HG02870 (cell line): ENCODE data around the gene CUBN.

Experiments
- ATAC-seq: cut with Tn5 transposase; IDR thresholded peaks from one replicate; pipeline ENCODE4 v1.9.1; 2021; ENCODE audit warnings: mild to moderate bottlenecking, moderate library complexity; ENCODE audit not compliant: unreplicated experiment

CUBN gene

DNA sequence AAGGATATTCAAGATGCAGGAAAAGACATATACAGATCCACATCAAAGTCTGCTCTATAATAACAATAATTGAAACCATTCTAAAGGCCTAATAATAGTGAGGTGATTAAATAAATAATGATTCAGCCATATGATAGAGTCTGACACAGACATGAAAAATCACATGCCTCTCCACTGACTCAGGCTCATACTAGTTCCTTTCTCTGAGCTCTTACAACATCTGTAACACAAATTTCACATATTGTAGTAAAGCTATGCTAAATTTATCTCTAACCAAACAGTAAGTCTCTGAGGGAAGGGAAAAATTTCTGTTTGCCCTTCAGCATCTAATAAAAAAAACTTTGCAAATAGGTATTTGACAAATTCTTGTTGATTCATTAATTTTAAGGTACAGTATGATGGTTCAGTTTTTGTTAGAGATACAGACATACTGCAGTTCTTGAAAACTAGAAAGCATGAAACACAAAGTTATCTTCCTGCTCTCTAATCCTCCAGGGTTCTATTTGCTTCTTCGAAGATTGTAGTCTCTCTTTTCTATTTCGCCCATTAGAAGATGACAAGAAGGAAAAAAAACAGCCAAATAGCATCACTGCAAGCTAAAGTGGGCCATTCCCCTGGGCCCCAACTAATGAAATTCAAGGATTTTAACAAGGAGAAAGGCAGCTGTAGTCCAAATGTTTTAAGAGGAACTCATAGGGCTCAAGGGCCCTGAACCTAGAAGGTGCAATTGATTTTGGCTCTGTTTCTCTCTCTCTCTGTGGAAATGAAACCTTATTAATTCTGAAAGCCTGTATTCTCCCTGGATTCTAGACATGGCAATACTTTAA lies 53.9 kb downstream of the CUBN start:
- ATAC-seq = no peak

DNA sequence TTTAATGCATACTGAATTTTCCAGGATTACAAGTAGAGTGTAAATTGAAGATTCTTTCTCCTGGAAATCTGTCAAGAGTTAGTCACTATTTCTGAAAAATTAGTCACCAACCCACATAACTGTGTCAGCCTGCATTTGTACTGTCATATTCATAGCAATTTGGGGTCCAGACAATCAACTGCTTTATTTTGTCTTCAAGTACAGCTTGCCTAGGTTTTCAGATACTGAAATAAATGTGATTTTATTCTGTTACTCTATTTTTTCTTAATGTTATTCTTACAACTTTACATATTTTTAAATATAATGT lies 55.1 kb downstream of the CUBN start:
- ATAC-seq = no peak

DNA sequence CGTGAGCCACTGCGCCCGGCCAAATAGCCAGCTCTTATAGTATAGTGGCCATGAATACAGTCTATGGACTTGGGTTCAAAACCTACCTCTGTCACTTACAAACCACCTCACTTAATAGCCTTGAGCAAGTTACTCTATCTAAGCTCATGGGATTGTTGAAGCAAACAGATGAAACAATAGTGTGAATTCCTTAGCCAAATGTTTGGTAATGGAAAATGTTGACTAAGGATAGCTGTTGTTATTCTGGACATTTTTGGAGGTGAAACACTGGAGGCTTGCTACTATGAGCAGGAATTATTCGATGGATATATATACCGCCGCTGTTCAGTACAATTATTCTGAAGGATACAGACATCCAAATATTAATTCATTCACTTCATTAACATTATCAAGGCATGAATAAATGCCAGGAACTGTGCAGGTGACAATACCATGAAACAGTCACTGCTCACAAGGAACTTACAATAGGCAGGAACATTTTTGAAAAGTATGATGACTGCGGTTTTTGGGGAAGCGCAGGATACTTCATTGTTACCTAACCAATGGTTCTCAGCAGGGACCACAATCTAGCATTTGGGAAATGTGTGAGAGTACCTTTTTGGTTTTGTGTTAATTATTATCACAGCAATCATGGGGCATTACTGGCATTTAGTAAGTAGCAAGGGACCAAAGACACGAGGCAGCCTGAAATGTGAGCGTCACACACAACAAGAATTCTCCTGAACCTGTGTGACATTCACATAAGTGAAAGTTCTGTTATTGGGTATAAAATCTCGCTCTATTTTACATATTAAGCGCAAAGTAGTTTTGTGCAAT lies 55.7 kb downstream of the CUBN start:
- no peak for ATAC-seq

DNA sequence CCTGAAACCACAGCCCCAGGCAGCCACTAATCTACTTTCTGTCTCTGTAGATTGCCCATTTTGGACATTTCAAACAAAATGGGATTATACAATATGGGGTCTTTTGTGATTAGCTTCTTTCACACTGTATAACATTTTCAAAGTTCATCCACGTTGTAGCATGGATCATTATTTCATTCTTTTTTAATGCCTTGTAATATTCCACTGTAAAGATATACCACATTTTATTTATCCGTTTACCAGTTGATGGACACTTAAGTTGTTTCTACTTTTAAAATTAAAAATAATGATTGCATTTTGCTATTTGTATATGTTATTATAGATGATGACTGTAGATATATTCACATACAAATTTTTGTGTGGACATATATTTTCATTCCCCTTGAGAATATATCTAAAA lies 60.7 kb downstream of the CUBN start:
- ATAC-seq = no peak

DNA sequence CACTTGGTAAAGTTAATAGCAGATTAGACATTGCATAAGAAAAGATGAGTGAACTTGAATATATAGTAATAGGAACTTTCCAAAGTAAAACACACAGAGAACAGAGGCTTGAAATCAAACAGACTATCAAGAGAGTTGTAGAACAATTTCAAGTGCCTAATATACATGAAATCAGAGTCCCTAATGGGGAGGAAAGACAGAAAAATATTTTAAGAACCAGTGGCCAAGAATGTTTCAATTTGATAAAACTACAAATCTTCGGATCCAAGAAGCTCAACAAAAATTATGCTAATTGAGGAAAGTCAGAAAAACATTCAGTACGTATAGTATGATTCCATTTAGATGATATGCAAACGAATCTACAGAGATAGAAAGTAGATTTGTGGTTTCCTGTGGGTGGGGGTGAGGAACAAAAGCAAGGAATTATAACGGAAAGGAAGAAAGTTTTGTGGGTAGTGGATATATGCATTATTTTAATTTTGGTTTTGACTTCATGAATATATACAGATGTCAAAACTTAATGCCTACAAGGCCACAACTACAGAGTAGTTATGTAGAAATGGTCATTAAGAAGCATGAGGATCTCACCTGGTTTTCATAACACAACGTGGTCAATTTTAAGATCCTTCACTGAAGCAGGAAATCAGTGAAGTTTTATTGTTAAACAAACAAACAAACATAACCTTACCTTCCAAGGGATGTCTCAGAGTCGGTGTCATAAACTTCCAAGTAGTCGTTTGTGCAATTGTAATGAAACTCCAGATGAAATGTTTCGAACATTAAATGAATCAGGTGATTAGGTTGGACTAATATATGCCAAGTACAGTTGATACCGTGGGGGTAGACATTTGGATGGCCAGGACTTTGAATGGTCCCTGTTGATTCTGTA lies 62.0 kb downstream of the CUBN start:
- ATAC-seq = no peak

DNA sequence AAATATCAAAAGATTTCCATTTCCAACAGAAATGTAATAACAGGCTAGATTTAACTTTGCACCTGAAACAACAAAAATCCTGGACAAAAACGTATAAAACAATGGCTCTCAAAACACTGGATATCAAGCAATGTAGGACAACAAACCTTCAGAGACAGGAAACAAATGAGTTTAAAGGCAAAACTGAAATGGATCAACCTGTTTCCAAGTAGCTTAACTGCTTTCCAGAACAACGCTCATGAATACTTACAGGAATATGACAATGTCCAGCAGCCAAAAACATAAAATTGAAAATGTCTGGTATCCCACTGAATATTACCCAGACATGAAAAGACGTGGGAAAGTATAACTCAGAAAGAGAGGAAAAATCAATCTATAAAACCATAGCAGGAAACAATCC lies 62.8 kb downstream of the CUBN start:
- no peak for ATAC-seq

DNA sequence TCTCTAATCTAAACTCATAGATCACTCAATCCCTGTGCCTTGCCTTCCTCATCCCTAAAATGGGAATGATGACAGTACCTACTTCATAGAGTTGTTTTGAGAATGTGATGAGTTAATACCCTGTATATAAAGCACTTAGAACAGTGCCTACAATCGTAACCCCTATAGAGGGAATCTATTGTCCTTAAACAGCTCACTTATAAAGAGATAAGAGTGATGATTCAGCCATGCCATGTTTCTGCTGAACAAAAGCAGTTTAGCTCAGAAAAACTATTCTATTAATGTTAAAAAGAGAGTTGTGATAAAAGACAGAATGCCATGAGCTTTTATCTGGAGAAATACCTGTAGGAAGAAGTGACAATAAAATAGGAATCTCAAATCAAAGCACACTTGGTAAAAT lies 63.6 kb downstream of the CUBN start:
- ATAC-seq = no peak

DNA sequence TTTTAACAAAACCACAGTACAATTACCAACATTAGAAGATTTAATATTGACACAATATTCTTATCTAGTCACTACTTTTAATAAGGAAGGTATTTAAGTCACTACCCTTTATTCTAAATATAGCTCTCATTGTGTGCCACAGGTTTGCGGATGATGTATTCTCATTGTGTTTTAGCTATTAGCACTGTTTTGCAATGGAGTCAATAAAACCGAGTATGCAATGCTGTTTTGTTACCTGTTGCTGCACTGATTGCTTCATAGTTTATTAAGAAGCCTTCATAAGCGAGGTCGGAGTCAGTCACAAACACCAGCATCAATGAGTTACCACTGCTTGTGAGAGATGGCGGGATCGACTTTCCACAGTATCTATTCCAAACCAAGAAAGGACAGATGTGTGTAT lies 64.3 kb downstream of the CUBN start:
- no peak for ATAC-seq

DNA sequence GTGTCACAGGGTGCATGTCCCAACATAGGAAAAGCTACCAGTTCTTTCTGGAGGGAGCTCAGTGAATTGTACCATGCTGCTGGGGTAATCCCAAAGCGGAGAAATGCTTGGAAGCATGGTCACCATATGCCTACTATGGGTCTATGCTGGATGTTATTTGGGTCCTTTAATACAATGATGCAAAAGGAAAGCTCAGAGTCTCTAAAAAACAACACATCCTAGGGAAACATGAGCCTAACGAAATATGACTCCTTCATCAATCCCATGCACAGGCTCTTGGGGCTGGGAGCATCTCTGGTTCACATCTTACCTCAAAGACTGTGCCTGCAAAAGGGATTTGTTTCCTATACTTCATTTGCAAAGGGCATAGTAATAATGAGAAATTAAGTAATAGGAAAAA lies 65.2 kb downstream of the CUBN start:
- ATAC-seq = no peak

DNA sequence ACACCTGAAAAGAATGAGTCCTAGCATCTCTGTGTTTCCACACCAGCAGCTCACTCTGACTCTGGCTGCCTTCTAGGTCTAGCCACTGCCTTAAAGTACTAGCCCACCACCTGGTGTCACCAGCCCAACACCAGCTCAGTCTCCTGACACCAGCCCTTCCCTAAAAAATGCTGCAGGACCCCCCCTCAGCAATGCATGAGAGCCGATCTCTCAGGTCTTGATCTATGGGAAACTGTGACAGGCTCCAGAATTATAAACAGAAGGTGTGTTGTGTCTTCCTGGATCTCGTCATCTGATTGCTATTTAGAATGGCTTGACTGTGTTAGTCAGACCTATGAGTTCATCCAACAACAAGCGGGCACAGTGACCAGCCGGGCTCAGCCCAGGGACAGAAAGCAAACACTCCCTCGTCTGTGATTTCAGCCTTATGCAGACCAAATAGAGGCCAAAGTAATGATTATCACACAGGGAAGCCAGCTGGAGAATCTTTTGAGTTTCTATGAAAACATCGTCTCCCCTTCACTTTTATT lies 66.6 kb downstream of the CUBN start:
- no peak for ATAC-seq

DNA sequence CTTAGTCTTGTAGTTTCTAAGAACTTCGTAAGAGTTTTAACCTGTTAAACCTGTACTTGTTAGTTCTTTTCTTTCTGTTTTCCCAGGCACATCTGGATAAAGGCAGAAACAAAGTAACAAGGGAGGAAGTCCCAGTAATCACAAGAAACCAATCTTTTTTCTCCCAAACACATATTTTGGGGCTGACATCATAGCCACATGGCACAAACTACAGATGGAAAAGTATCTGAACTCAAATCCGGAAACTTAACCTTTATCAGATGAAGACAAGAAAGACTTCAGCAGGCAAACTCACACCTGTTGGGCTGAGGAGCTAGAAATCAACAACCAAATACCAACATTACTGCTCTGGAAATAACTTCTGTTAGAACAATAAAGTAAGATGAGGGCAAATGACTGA lies 67.1 kb downstream of the CUBN start:
- no peak for ATAC-seq

DNA sequence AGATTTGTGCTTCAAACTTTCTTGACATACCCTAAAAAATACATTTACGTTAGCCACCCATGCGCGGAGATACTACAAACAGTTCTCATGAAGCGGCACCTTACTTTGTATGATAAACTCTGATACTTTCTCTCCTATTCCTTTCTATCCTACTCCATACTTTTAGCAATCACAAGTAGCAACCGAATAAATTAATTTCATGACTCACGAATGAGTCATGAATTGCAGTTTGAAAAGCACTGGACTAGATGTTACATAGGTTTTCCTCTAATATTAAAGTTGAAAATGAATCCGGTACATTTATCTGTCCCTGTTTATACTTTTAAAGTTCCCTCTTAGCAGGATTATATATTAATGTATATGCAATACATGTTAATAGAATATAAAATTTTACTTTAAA lies 67.6 kb downstream of the CUBN start:
- no peak for ATAC-seq

DNA sequence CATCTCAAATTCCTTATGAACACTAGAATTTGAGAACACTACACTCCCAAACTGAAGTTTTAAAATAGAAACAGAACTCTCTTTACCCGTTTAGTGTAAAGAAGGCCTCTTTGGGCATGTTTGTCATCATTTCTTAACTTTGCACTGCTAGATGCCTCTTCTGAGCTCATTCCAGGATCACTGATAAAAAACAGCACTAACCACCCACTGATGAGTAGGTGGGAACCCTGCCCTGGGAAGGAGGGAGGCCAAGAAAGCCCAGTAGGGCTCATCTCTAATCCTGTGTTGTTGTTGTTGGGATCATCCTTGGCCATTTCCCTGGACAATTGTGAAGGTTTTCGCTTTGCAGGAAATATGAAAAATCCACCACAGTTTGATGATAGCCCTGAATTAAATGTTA lies 68.2 kb downstream of the CUBN start:
- ATAC-seq = no peak

DNA sequence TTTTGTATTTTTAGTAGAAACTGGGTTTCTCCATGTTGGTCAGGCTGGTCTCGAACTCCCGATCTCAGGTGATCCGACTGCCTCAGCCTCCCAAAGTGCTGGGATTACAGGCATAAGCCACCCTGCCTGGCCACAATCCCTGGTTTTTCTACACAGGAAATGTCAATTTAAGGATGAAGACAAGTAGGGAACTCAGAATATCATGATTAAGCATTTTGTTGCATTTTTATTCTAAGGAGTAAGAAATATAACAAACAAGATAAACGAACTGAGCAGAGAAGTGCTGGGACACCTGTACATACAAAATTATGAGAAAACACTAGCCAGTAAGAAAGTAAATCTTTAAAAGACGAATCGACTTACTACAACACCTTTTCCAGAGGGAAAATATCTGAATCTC lies 69.3 kb downstream of the CUBN start:
- ATAC-seq = no peak

DNA sequence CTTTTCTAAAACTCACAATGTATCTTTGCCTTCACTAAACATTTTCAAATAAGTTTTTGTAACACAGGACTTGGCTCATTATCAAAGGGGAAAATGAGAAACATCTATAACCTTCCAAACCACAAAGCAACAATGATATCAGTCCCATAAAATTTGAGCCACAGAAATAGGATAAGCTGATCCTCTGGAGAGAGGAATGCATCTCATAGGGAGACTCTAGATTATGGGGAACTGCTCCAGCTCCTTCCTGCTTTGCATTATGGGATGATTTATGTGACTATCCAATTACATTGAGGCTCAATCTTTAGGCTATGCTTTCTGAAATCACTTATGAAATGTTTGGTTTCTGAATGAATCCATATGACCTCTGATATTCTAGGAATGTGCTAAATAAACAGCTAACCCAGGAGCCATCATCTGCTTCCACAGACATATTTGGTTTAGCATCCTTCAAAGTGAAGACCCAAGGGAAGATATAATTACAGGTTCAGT lies 70.4 kb downstream of the CUBN start:
- no peak for ATAC-seq

DNA sequence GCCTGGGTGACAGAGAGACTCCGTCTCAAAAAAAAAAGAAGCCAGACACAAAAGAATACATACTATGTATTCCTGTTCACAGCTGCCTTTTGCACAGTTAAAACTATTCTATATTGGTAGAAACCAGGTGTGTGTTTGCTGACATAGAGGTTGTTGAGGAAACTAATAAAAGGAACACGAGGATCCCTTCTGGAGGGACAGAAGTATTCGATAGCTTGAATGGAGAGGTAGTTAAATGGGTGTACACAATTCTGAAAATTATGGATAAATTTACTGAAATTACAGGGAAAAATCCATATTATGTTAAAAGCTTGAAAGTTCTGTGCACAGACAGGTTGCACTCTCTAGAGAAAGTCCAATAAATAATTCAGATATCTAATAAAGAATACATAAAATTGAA lies 71.5 kb downstream of the CUBN start:
- no peak for ATAC-seq

DNA sequence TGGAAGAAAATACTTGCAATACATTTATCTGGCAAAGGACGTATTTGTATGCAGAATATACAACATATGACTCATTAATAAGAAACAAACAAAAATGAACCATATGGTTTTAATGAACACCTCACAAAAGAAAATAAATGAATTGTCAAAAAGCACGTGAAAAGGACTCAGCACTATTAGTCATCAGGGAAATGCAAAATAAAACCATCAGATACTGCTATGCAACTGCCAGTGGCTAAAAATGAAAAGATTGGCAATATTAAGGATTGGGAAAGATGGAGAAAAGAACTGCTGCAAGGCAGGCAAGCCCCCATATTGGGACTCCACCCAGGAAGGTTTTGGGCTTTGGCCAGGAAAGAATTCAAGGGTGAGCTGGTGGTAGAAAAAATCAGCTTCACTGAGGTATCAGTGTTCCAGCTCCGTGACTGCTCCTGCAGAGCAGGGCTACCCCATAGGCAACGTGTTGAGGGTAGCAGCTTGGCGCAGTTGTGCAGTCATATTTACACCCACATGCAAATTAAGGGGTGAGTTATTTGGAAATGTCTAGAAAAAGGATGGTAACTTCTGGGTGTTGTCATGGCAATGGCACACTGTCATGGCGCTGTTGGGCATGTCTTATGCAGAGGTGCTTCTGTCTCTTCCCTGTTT lies 72.7 kb downstream of the CUBN start:
- no peak for ATAC-seq

DNA sequence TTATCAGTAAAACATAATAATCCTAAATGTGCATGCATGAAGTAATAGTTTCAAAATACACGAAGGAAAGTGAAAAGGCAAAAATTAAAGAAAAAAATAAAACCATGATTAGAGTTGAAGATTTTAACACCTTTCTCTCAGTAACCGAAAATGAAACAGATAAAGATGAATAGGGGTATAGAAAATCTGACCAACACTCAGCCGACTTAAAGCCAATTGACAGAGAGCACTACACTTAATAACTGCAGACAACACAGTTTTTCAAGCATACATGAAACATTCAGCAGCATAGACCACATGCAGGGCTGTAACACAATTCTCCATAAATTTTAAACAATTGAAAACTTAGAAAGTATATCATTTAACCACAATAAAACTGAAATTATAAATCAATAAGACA lies 76.1 kb downstream of the CUBN start:
- ATAC-seq = no peak

DNA sequence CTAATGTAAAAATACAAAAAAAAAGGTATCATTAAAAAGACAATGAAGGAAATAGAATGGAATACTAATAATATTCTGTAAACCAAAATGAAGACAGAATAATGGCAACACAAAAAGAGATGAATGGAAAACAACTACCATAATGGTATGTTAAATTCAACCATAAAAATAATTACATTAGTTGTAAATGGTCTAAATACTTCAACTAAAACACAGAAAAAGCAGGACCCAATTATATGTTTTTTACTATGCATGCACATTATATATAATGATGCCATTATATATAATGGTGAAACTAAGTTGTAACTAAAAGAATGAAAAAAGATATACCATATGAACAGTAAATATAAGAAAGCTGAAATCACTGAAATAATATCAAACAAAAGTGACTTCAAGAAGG lies 76.5 kb downstream of the CUBN start:
- no peak for ATAC-seq

DNA sequence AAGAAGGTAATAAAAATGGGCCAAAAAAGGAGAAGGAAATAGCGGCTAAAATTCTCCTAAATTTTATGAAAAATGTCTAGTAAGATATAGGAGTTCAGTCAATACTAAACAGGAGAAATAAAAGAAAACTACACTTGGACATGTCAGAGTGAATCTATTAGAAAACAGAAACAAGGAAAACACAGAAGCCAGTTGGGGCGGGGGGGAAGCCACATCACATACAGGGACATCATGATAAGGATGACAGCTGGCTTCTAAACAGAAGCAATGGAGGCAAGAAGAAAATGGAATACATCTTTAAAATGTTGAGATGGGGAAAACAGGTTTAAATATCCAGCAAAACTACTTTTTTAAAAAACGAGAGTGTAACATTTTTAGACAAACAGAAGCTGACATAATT lies 77.8 kb downstream of the CUBN start:
- ATAC-seq = no peak

DNA sequence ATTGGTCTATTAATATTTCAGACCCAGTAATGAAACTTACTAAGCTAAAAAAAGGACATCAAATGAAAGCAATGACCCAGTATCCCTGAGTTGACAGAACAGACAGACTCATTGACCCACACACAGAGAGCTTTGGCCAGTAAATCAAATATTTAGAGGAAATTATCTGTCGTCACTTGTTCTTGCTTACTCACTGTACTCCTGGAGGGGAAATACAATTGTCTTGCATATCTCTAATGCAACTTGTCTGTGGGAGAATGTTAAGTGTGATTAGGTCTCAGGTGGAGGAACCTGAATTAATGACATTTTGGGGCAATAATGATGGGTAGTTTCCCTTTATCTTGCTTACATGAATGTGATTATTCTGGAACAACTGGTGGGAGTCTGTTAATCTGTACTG lies 80.4 kb downstream of the CUBN start:
- no peak for ATAC-seq
